Endothelial cell of umbilical vein (primary cell): ENCODE data around the gene PRDM7. TPM values are rescaled to one million over a fixed set of nuclear protein-coding genes. Genes with fewer than 3 reads are reported as not detected.

Source experiments
- BruUV-seq: library from RNA; stranded (reverse); fragments of 400-500 nt; replicated peaks from 2 replicates; lab custom pipeline; 2021; lab: Mats Ljungman, UMichigan
- CTCF ChIA-PET: fragments of 300-600, 350-600 bp; sonication (Branson Sonifier 250); formaldehyde crosslinking; loops from one replicate; lab custom pipeline; 2021; ENCODE audit warnings: antibody characterized with exemption, inconsistent platforms; lab: Charles Lee
- POLR2A ChIA-PET: fragments of 300-600, 350-600 bp; sonication (Branson Sonifier 250); formaldehyde crosslinking; loops from one replicate; lab custom pipeline; 2021; ENCODE audit warnings: antibody characterized with exemption, inconsistent platforms; lab: Charles Lee
- DNase-seq: peaks from one replicate; pipeline ENCODE4 v3.0.0-alpha.2; 2011; ENCODE audit warnings: low read depth, low spot score
- FAIRE-seq: peaks from 2 replicates; lab custom pipeline; 2011; peaks lifted over from hg19 to GRCh38; lab: Jason Lieb, UNC
- H2AFZ ChIP-seq: 2 replicates; pipeline ENCODE4 v1.6.0; 2012; ENCODE audit warnings: low read depth, low read length, control low read depth, inconsistent platforms
- H3K27ac ChIP-seq: 2 replicates; pipeline ENCODE4 v1.5.1; 2011; ENCODE audit warnings: low read depth, mild to moderate bottlenecking, control low read depth, low read length, moderate library complexity; ENCODE audit not compliant: insufficient read depth
- H3K27me3 ChIP-seq, 2 experiments: 2 replicates each; pipeline versions ENCODE4 v1.6.0 to v1.6.1; 2011; ENCODE audit warnings: low read length in 2 of 2, mixed read lengths in 1 of 2; ENCODE audit not compliant: control insufficient read depth in 2 of 2, insufficient read depth in 2 of 2
- H3K36me3 ChIP-seq, 2 experiments: 2 replicates in 1 of 2; 3 replicates in 1 of 2; pipeline ENCODE4 v1.5.1; 2011; ENCODE audit warnings: low read length in 2 of 2, mild to moderate bottlenecking in 1 of 2, moderate library complexity in 1 of 2; ENCODE audit not compliant: control insufficient read depth in 2 of 2, insufficient read depth in 2 of 2; ENCODE audit errors: extremely low read depth in 1 of 2
- H3K4me1 ChIP-seq: 3 replicates; pipeline ENCODE4 v1.5.1; 2011; ENCODE audit warnings: mild to moderate bottlenecking, low read length; ENCODE audit not compliant: control insufficient read depth, insufficient read depth; ENCODE audit errors: extremely low read depth
- H3K4me2 ChIP-seq: 2 replicates; pipeline ENCODE4 v1.6.1; 2011; ENCODE audit warnings: low read length, control low read depth, mixed read lengths; ENCODE audit not compliant: insufficient read depth
- H3K4me3 ChIP-seq, 3 experiments: fragments of 200-600 bp in 1 of 3; sonication (generic), shearing (Covaris generic) in 1 of 3; replicated peaks in 1 of 3; 2 replicates each; pipeline ENCODE4 v1.5.1; 2011 to 2016; ENCODE audit warnings: control low read depth in 3 of 3, low read length in 3 of 3, mild to moderate bottlenecking in 2 of 3, inconsistent platforms in 1 of 3, low read depth in 1 of 3, moderate library complexity in 1 of 3; ENCODE audit not compliant: insufficient read depth in 1 of 3
- H3K79me2 ChIP-seq: 2 replicates; pipeline ENCODE4 v1.6.0; 2012; ENCODE audit warnings: low read length, inconsistent platforms; ENCODE audit not compliant: control insufficient read depth, insufficient read depth
- H3K9ac ChIP-seq: replicated peaks from 2 replicates; pipeline ENCODE3; 2011; ENCODE audit warnings: low read length, control low read depth; ENCODE audit not compliant: insufficient read depth; ENCODE audit errors: extremely low read depth
- H3K9me1 ChIP-seq: replicated peaks from 3 replicates; pipeline ENCODE4 v1.6.0; 2011; ENCODE audit warnings: mild to moderate bottlenecking, low read length; ENCODE audit not compliant: control insufficient read depth, insufficient read depth; ENCODE audit errors: extremely low read depth
- H3K9me3 ChIP-seq: replicated peaks from 2 replicates; pipeline ENCODE4 v1.5.1; 2012; ENCODE audit warnings: low read length, inconsistent platforms; ENCODE audit not compliant: control insufficient read depth, insufficient read depth
- H4K20me1 ChIP-seq: replicated peaks from 2 replicates; pipeline ENCODE3; 2011; ENCODE audit warnings: mild to moderate bottlenecking, low read length; ENCODE audit not compliant: control insufficient read depth, insufficient read depth; ENCODE audit errors: extremely low read depth
- EZH2 ChIP-seq: IDR thresholded peaks from 2 replicates; pipeline ENCODE4 v1.6.1; 2012; ENCODE audit warnings: borderline replicate concordance, low read depth, mild to moderate bottlenecking, moderate library complexity, low read length, inconsistent platforms; ENCODE audit not compliant: severe bottlenecking
- FOS ChIP-seq: IDR thresholded peaks from 2 replicates; pipeline ENCODE4 v1.6.1; 2011; ENCODE audit warnings: mild to moderate bottlenecking, low read length, moderate library complexity, borderline replicate concordance; ENCODE audit not compliant: insufficient read depth
- GATA2 ChIP-seq: IDR thresholded peaks from 2 replicates; pipeline ENCODE4 v1.7.0; 2011; ENCODE audit warnings: low read depth, mild to moderate bottlenecking, moderate library complexity, mixed read lengths, low read length; ENCODE audit not compliant: insufficient read length, insufficient read depth
- JUN ChIP-seq: IDR thresholded peaks from 2 replicates; pipeline ENCODE4 v1.6.1; 2011; ENCODE audit warnings: borderline replicate concordance, low read depth; ENCODE audit not compliant: insufficient read length, insufficient read depth
- MYC ChIP-seq: IDR thresholded peaks from one replicate; pipeline ENCODE4 v1.6.1; 2011; ENCODE audit warnings: mild to moderate bottlenecking, low read depth, low read length
- POLR2A ChIP-seq: IDR thresholded peaks from 2 replicates; pipeline ENCODE4 v1.6.1; 2012; ENCODE audit warnings: low read depth, mild to moderate bottlenecking, control low read depth, low read length
- POLR2AphosphoS5 ChIP-seq: IDR thresholded peaks from 2 replicates; pipeline ENCODE4 v1.6.1; 2012; ENCODE audit warnings: low read depth, mild to moderate bottlenecking, control low read depth, low read length, moderate library complexity; ENCODE audit not compliant: insufficient read depth
- dilution Hi-C: fragments of 300-500 bp; cut with MboI; formaldehyde crosslinking; loops from one replicate; pipeline ENCODE4 v1.15.0; 2019; ENCODE audit warnings: low sequenced_read_pairs; ENCODE audit not compliant: extremely low pct_ligation_motif_present
- intact Hi-C: fragments of 100-400 bp; cut with micrococcal nuclease; formaldehyde crosslinking; loops from one replicate; pipeline ENCODE4 v1.10.0; 2022
- polyA plus RNA-seq, 4 experiments: library from polyadenylated mRNA; depleted of rRNA in 3 of 4; stranded (reverse) in 3 of 4; unstranded in 1 of 4; fragments of >200 nt; gene quantifications; 2 replicates each; pipeline versions ENCODE4 v1.2.1 to v1.2.3, GENCODE V29; 2011 to 2012; ENCODE audit warnings: missing spikeins in 1 of 4
- total RNA-seq: library from RNA; stranded (reverse); gene quantifications from 2 replicates; pipeline ENCODE4 v1.2.3, GENCODE V29; 2021
- TF ChIP-seq, protein P1 (sequence below): IDR thresholded peaks from 2 replicates; pipeline ENCODE4 v1.6.1; 2011; ENCODE audit not compliant: insufficient read depth, insufficient read length
- TF ChIP-seq, protein P2 (sequence below), 2 donors: IDR thresholded peaks; 1 replicate in 1 of 2; 2 replicates in 1 of 2; pipeline ENCODE4 v1.5.1; 2011; ENCODE audit warnings: low read length in 2 of 2, mild to moderate bottlenecking in 2 of 2, moderate library complexity in 2 of 2, control low read depth in 1 of 2, inconsistent platforms in 1 of 2, low read depth in 1 of 2; ENCODE audit not compliant: insufficient read depth in 1 of 2; ENCODE audit errors: extremely low read depth in 1 of 2

Gene PRDM7
- total and polyA plus RNA-seq, 2 donors (not counting 3 experiments of a cell fraction or from before 2014, with no cell fraction given), result not detected

DNA sequence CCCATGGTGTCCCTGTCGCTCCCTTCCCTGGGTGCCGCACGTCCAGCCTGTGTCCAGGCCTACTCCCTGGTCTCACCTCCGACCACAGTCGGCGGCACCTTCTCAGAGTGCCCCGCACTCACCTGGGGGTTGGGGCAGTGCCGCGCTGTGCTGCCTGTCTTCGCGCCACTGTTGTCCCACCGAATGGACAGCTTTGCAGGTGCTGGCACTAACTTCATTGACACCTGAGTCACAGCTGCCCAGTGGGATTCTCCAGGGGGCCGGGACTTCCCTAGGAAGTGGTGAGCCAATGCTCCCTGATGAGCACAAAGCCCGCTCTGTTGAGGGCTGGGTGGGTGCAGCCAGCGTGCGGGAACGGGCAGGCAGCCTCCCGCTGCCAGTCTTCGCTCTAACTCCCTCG is 33.6 kb downstream of the PRDM7 start:
- Histone ChIP-seq H3K9me3 (no peaks in the 10 kb centered on the region), H3K9ac (no peak overlapping the region), H3K4me3 (no peak overlapping the region), H3K27me3 (peaks cover 0 to 2% of the 10 kb centered on the region in 2 experiments), H3K36me3 (peaks cover 2 to 21% of the 10 kb centered on the region in 2 experiments), H3K27ac (no peak overlapping the region), H3K4me1 (peaks cover 8% of the 10 kb centered on the region), H3K9me1 (no peaks in the 10 kb centered on the region), H2AFZ (no peak overlapping the region), H3K4me2 (no peak overlapping the region), H4K20me1 (no peaks in the 10 kb centered on the region), H3K79me2 (no peaks in the 10 kb centered on the region)
- FAIRE-seq, result no peak
- BruUV-seq, result no TSS peak
- dilution Hi-C loops (no loop called here), intact Hi-C loops (no loop called here)
- POLR2A ChIA-PET, result no interaction called here
- CTCF ChIA-PET, result interaction anchor here (1.1 kb wide), 1 partner anchor 39 kb away, joined by 3 read pairs; no protein-coding TSS in a partner anchor
- TF ChIP-seq, protein P1, sequence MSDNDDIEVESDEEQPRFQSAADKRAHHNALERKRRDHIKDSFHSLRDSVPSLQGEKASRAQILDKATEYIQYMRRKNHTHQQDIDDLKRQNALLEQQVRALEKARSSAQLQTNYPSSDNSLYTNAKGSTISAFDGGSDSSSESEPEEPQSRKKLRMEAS, result no peak
- no peak for TF ChIP-seq POLR2A
- DNase-seq, result no peak

DNA sequence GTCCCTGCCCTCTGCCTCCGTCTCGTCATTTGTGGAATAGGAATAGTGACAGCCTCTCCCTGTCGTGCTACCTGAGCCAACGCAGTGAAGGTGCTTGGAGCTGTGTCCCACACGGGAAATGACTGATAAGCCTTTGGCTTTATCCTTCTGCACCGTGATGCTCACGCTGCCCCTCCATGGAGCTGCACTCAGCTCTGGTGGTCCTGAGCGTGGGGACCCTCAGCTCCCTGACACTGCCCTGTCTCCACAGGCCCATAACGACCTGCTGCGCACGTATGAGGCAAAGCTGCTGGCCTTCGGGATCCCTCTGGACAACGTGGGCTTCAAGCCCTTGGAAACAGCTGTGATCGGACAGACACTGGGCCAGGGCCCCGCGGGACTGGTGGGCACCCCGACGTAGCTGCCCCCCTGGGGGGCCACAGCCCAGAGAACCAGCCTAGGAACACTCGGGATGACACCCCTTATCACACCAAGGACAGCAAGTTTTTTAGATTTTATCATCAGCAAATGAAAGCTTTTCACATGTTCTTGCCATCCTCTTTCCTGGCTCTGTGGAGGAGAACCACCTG is 34.1 kb downstream of the PRDM7 start:
- Histone ChIP-seq H3K36me3 (peaks cover 2 to 26% of the 10 kb centered on the region in 2 experiments), H3K27me3 (no peaks in the 10 kb centered on the region), H4K20me1 (no peaks in the 10 kb centered on the region), H2AFZ (no peak overlapping the region), H3K79me2 (no peaks in the 10 kb centered on the region), H3K4me1 (peaks cover 8% of the 10 kb centered on the region), H3K9me1 (no peaks in the 10 kb centered on the region), H3K9me3 (no peaks in the 10 kb centered on the region), H3K4me3 (no peak overlapping the region), H3K27ac (no peak overlapping the region), H3K4me2 (no peak overlapping the region), H3K9ac (no peak overlapping the region)
- no peak for FAIRE-seq
- CTCF ChIA-PET, result interaction anchor here (1.1 kb wide), 1 partner anchor 39 kb away, joined by 3 read pairs; no protein-coding TSS in a partner anchor
- intact Hi-C loops, result no loop called here
- no TSS peak for BruUV-seq
- no peak for DNase-seq
- no peak for TF ChIP-seq EZH2
- no peak for TF ChIP-seq JUN
- TF ChIP-seq, protein P2, sequence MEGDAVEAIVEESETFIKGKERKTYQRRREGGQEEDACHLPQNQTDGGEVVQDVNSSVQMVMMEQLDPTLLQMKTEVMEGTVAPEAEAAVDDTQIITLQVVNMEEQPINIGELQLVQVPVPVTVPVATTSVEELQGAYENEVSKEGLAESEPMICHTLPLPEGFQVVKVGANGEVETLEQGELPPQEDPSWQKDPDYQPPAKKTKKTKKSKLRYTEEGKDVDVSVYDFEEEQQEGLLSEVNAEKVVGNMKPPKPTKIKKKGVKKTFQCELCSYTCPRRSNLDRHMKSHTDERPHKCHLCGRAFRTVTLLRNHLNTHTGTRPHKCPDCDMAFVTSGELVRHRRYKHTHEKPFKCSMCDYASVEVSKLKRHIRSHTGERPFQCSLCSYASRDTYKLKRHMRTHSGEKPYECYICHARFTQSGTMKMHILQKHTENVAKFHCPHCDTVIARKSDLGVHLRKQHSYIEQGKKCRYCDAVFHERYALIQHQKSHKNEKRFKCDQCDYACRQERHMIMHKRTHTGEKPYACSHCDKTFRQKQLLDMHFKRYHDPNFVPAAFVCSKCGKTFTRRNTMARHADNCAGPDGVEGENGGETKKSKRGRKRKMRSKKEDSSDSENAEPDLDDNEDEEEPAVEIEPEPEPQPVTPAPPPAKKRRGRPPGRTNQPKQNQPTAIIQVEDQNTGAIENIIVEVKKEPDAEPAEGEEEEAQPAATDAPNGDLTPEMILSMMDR (IDR thresholded peaks at IDR 0.05; ENCODE audit: extremely low read depth in 1 of 2, insufficient read depth in 1 of 2, low read depth in 1 of 2, low read length in 2 of 2), result no peak
- TF ChIP-seq POLR2A, result no peak
- no peak for TF ChIP-seq GATA2
- TF ChIP-seq, protein P1, result no peak
- no peak for TF ChIP-seq POLR2AphosphoS5
- no peak for TF ChIP-seq MYC
- TF ChIP-seq FOS, result no peak
- dilution Hi-C loops, result no loop called here
- POLR2A ChIA-PET, result no interaction called here
